Calu3 (cell line): ENCODE measurements around the gene RBM15. TPM values are rescaled to one million over a fixed set of nuclear protein-coding genes. Genes with fewer than 3 reads are reported as not detected.

Experiments used
- BruUV-seq: library from RNA; stranded (reverse); fragments of 400-500 nt; replicated peaks from 2 replicates; lab custom pipeline; 2021; lab: Mats Ljungman, UMichigan
- CTCF ChIA-PET: fragments of 300-600 bp; sonication (Branson Sonifier 250); formaldehyde crosslinking; loops from one replicate; lab custom pipeline; 2022; ENCODE audit warnings: antibody characterized with exemption; lab: Charles Lee
- DNase-seq: peaks from one replicate; pipeline ENCODE4 v3.0.0; 2022
- H3K27ac Mint-ChIP-seq: one replicate; pipeline ENCODE4 v1.8.0; 2022; ENCODE audit warnings: mixed read lengths; ENCODE audit not compliant: unreplicated experiment
- H3K27me3 Mint-ChIP-seq: one replicate; pipeline ENCODE4 v1.8.0; 2022; ENCODE audit warnings: mixed read lengths; ENCODE audit not compliant: unreplicated experiment
- H3K36me3 Mint-ChIP-seq: one replicate; pipeline ENCODE4 v1.8.0; 2022; ENCODE audit warnings: mild to moderate bottlenecking, moderate library complexity, mixed read lengths; ENCODE audit not compliant: insufficient read depth, unreplicated experiment
- H3K4me1 Mint-ChIP-seq: one replicate; pipeline ENCODE4 v1.8.0; 2022; ENCODE audit warnings: mild to moderate bottlenecking, low read depth, mixed read lengths; ENCODE audit not compliant: unreplicated experiment
- H3K4me3 Mint-ChIP-seq: one replicate; pipeline ENCODE4 v1.8.0; 2022; ENCODE audit warnings: mild to moderate bottlenecking, low read depth, moderate library complexity, mixed read lengths; ENCODE audit not compliant: unreplicated experiment
- H3K9me3 Mint-ChIP-seq: one replicate; pipeline ENCODE4 v1.8.0; 2022; ENCODE audit warnings: low read depth, mixed read lengths; ENCODE audit not compliant: unreplicated experiment
- intact Hi-C: fragments of 100-400 bp; cut with micrococcal nuclease; formaldehyde crosslinking; loops from one replicate; pipeline ENCODE4 v1.10.0; 2022; ENCODE audit not compliant: unreplicated experiment
- total RNA-seq: library from RNA; stranded (reverse); gene quantifications from 2 replicates; pipeline ENCODE4 v1.2.3, GENCODE V29; 2022
- TF ChIP-seq, protein P1 (sequence below): fragments of 200-600 bp; IDR thresholded peaks from one replicate; pipeline ENCODE4 v1.8.0; 2022; ENCODE audit warnings: antibody characterized with exemption; ENCODE audit not compliant: unreplicated experiment

Gene RBM15
- total RNA-seq, 1 experiment from 2014 or later: 35.6 TPM

GRCh38 chr1:110341146-110341871 is 2.1 kb downstream of the RBM15 start:
- Mint-ChIP-seq H3K4me3 (no peak overlapping the region), H3K4me1 (peaks cover 29% of the 10 kb centered on the region), H3K9me3 (no peaks in the 10 kb centered on the region), H3K36me3 (peaks cover 40% of the 10 kb centered on the region), H3K27me3 (no peaks in the 10 kb centered on the region), H3K27ac (no peak overlapping the region)
- DNase-seq: no peak
- CTCF ChIA-PET: no interaction called here
- TF ChIP-seq, protein P1, sequence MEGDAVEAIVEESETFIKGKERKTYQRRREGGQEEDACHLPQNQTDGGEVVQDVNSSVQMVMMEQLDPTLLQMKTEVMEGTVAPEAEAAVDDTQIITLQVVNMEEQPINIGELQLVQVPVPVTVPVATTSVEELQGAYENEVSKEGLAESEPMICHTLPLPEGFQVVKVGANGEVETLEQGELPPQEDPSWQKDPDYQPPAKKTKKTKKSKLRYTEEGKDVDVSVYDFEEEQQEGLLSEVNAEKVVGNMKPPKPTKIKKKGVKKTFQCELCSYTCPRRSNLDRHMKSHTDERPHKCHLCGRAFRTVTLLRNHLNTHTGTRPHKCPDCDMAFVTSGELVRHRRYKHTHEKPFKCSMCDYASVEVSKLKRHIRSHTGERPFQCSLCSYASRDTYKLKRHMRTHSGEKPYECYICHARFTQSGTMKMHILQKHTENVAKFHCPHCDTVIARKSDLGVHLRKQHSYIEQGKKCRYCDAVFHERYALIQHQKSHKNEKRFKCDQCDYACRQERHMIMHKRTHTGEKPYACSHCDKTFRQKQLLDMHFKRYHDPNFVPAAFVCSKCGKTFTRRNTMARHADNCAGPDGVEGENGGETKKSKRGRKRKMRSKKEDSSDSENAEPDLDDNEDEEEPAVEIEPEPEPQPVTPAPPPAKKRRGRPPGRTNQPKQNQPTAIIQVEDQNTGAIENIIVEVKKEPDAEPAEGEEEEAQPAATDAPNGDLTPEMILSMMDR: no peak
- no TSS peak for BruUV-seq
- intact Hi-C loops: no loop called here

DNA sequence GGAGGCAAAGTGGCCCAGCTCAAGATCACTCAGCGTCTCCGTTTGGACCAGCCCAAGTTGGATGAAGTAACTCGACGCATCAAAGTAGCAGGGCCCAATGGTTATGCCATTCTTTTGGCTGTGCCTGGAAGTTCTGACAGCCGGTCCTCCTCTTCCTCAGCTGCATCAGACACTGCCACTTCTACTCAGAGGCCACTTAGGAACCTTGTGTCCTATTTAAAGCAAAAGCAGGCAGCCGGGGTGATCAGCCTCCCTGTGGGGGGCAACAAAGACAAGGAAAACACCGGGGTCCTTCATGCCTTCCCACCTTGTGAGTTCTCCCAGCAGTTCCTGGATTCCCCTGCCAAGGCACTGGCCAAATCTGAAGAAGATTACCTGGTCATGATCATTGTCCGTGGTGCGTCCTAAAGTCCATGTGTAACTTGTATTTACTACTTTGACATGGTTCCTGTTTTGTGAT is 2.7 kb downstream of the RBM15 start:
- Mint-ChIP-seq H3K36me3 (peaks cover 46% of the 10 kb centered on the region), H3K9me3 (no peaks in the 10 kb centered on the region), H3K27ac (no peak overlapping the region), H3K4me3 (no peak overlapping the region), H3K27me3 (no peaks in the 10 kb centered on the region), H3K4me1 (peaks cover 25% of the 10 kb centered on the region)
- BruUV-seq: no TSS peak
- TF ChIP-seq, protein P1: no peak
- no peak for DNase-seq
- intact Hi-C loops: no loop called here
- CTCF ChIA-PET: no interaction called here

DNA sequence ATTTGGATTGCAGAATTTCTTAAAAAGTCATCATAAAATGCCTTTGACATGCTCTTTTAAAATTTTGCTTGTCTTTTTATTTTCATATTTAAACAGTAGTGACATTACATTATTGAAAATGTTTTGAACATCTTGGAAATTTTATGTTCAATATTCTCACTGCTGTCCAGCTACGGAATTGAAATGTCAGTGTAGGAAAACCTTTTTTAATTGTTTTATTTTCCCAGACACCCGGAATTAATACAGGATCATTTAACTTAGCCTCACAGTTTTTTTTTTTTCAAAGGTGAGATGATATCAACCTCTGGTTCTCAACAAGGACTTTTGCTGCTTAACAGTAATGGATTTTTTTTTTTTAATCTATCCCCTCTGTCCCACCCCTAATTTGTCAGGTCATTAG is 4.1 kb downstream of the RBM15 start:
- no peaks in the 10 kb centered on the region for H3K9me3 Mint-ChIP-seq
- intact Hi-C loops: no loop called here
- no peaks in the 10 kb centered on the region for H3K27me3 Mint-ChIP-seq
- H3K36me3 Mint-ChIP-seq: peaks cover 57% of the 10 kb centered on the region
- BruUV-seq: no TSS peak
- peaks cover 29% of the 10 kb centered on the region for H3K4me1 Mint-ChIP-seq
- no peak overlapping the region for H3K27ac Mint-ChIP-seq
- no peak for DNase-seq
- no peak overlapping the region for H3K4me3 Mint-ChIP-seq
- TF ChIP-seq, protein P1: no peak
- CTCF ChIA-PET: no interaction called here

DNA sequence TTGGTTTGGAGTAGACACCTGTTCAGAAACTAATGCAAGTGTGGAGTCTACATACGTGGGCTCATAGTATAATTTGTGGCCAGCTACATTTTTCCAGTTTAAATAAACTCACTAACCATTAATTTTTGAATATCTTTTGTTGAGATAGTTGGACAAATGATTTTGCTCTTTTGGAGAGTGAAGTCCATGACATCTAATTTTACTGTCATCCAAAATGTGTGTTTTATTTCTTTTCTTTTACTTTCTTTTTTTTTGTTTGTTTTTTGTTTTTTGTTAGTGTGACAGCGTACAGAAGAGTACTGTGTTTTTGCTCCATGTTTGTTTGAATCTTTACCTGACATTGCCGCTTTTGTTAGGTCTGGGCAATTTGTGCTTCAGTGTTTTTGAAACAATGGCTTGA is 5.0 kb downstream of the RBM15 start:
- intact Hi-C loops: no loop called here
- Mint-ChIP-seq H3K9me3 (no peaks in the 10 kb centered on the region), H3K27ac (no peak overlapping the region), H3K36me3 (peaks cover 60% of the 10 kb centered on the region), H3K4me1 (peaks cover 29% of the 10 kb centered on the region), H3K27me3 (no peaks in the 10 kb centered on the region), H3K4me3 (no peak overlapping the region)
- CTCF ChIA-PET: no interaction called here
- no TSS peak for BruUV-seq
- TF ChIP-seq, protein P1: no peak
- no peak for DNase-seq
